ENCODE measurements around the gene CAMTA1. TPM values are rescaled to one million over a fixed set of nuclear protein-coding genes. Genes with fewer than 3 reads are reported as not detected.

CAMTA1 gene
- total RNA-seq, 2 donors from 2014 or later: 105 to 113 TPM

GRCh38 chr1:7754234-7754633 lies 969.0 kb downstream of the CAMTA1 start:
- H3K36me3 ChIP-seq: no peaks in the 10 kb centered on the region
- TF ChIP-seq CTCF (IDR thresholded peaks at IDR 0.05): no peak
- H3K27ac ChIP-seq: no peak overlapping the region
- no peak for ATAC-seq (ENCODE audit: insufficient number of reproducible peaks, low FRiP score, low read depth)
- DNase-seq (ENCODE audit: low spot score): no peak
- H3K9me3 ChIP-seq: no peaks in the 10 kb centered on the region
- H3K4me3 ChIP-seq: no peak overlapping the region
- H3K4me1 ChIP-seq (ENCODE audit: control insufficient read depth in 1 of 2, low read depth in 2 of 2): no peaks in the 10 kb centered on the region
- no peaks in the 10 kb centered on the region for H3K27me3 ChIP-seq (replicated peaks; ENCODE audit: insufficient read depth)

GRCh38 chr1:7755448-7755847 lies 970.2 kb downstream of the CAMTA1 start:
- no peaks in the 10 kb centered on the region for H3K36me3 ChIP-seq
- H3K27me3 ChIP-seq (replicated peaks; ENCODE audit: insufficient read depth): no peaks in the 10 kb centered on the region
- H3K4me3 ChIP-seq: no peak overlapping the region
- no peaks in the 10 kb centered on the region for H3K9me3 ChIP-seq
- H3K27ac ChIP-seq: no peak overlapping the region
- no peak for TF ChIP-seq CTCF (IDR thresholded peaks at IDR 0.05)
- no peak for ATAC-seq (ENCODE audit: insufficient number of reproducible peaks, low FRiP score, low read depth)
- no peaks in the 10 kb centered on the region for H3K4me1 ChIP-seq (ENCODE audit: control insufficient read depth in 1 of 2, low read depth in 2 of 2)
- no peak for DNase-seq (ENCODE audit: low spot score)

- ATAC-seq (ENCODE audit: insufficient number of reproducible peaks, low FRiP score, low read depth) (no peak), DNase-seq (ENCODE audit: low spot score) (no peak)
- no peak overlapping the region for H3K27ac ChIP-seq
- no peak overlapping the region for H3K4me3 ChIP-seq
- no peaks in the 10 kb centered on the region for H3K27me3 ChIP-seq (replicated peaks; ENCODE audit: insufficient read depth)
- H3K9me3 ChIP-seq: no peaks in the 10 kb centered on the region
- H3K36me3 ChIP-seq: no peaks in the 10 kb centered on the region
- H3K4me1 ChIP-seq (ENCODE audit: control insufficient read depth in 1 of 2, low read depth in 2 of 2): no peaks in the 10 kb centered on the region
- no peak for TF ChIP-seq CTCF (IDR thresholded peaks at IDR 0.05)
Measured at GRCh38 chr1:7760245-7760644, 975.0 kb downstream of the CAMTA1 start.

- no peaks in the 10 kb centered on the region for H3K9me3 ChIP-seq
- H3K27ac ChIP-seq: no peak overlapping the region
- no peak for DNase-seq (ENCODE audit: low spot score)
- ATAC-seq (ENCODE audit: insufficient number of reproducible peaks, low FRiP score, low read depth): no peak
- TF ChIP-seq CTCF (IDR thresholded peaks at IDR 0.05): no peak
- H3K4me1 ChIP-seq (ENCODE audit: control insufficient read depth in 1 of 2, low read depth in 2 of 2): no peaks in the 10 kb centered on the region
- no peak overlapping the region for H3K4me3 ChIP-seq
- no peaks in the 10 kb centered on the region for H3K27me3 ChIP-seq (replicated peaks; ENCODE audit: insufficient read depth)
- no peaks in the 10 kb centered on the region for H3K36me3 ChIP-seq
Measured at GRCh38 chr1:7761103-7761502, 975.8 kb downstream of the CAMTA1 start.

GRCh38 chr1:7767176-7767575 lies 981.9 kb downstream of the CAMTA1 start:
- no peak for ATAC-seq (ENCODE audit: insufficient number of reproducible peaks, low FRiP score, low read depth)
- H3K4me1 ChIP-seq (ENCODE audit: control insufficient read depth in 1 of 2, low read depth in 2 of 2): peaks cover 4 to 5% of the 10 kb centered on the region in 2 donors

More at GRCh38 chr1:7767176-7767575, 981.9 kb downstream of the CAMTA1 start:
- Histone ChIP-seq H3K27ac (no peak overlapping the region), H3K9me3 (no peaks in the 10 kb centered on the region), H3K36me3 (no peaks in the 10 kb centered on the region), H3K27me3 (replicated peaks; ENCODE audit: insufficient read depth) (no peaks in the 10 kb centered on the region), H3K4me3 (no peak overlapping the region)
- DNase-seq (ENCODE audit: low spot score): no peak
- no peak for TF ChIP-seq CTCF (IDR thresholded peaks at IDR 0.05)
